ENCODE measurements around the gene CKAP2L. TPM values are rescaled to one million over a fixed set of nuclear protein-coding genes. Genes with fewer than 3 reads are reported as not detected.

CKAP2L gene
- polyA plus RNA-seq, 3 donors from 2014 or later, result 0.08 to 0.91 TPM; not detected in 1

- no peak for DNase-seq
- Mint-ChIP-seq H3K4me3 (no peak overlapping the region), H3K9me3 (peaks cover 0 to 2% (median 0%) of the 10 kb centered on the region in 6 donors), H3K27ac (peak overlapping the region in 2 of 6 donors; percentile 6 to 8), H3K27me3 (ENCODE audit: low read depth in 3 of 3) (peaks cover 0 to under 1% (median 0%) of the 10 kb centered on the region in 3 donors), H3K36me3 (peaks cover 0 to 4% (median 3%) of the 10 kb centered on the region in 3 donors), H3K4me1 (peaks cover 8 to 10% of the 10 kb centered on the region in 2 donors)
These were observed 34.9 kb upstream of the CKAP2L start for GRCh38 chr2:112798979-112799975.

GRCh38 chr2:112796486-112796885, 32.1 kb upstream of the CKAP2L start:
- Mint-ChIP-seq H3K9me3 (peaks cover 0 to 2% (median 0%) of the 10 kb centered on the region in 6 donors), H3K36me3 (peaks cover 0 to 4% (median 3%) of the 10 kb centered on the region in 3 donors), H3K4me1 (peaks cover 21% of the 10 kb centered on the region in 2 donors), H3K27me3 (ENCODE audit: low read depth in 3 of 3) (peaks cover 0 to 1% (median 0%) of the 10 kb centered on the region in 3 donors), H3K27ac (no peak overlapping the region), H3K4me3 (no peak overlapping the region)
- DNase-seq, result no peak

- Mint-ChIP-seq H3K4me1 (peaks cover 21% of the 10 kb centered on the region in 2 donors), H3K4me3 (no peak overlapping the region), H3K27ac (no peak overlapping the region), H3K36me3 (peaks cover 0 to 4% (median 3%) of the 10 kb centered on the region in 3 donors), H3K9me3 (peaks cover 0 to 2% (median 0%) of the 10 kb centered on the region in 6 donors), H3K27me3 (ENCODE audit: low read depth in 3 of 3) (peaks cover 0 to 1% (median 0%) of the 10 kb centered on the region in 3 donors)
- DNase-seq, result no peak
These were observed 31.4 kb upstream of the CKAP2L start for GRCh38 chr2:112795774-112796173.

GRCh38 chr2:112794841-112795240, 30.4 kb upstream of the CKAP2L start:
- DNase-seq, result no peak
- Mint-ChIP-seq H3K27me3 (ENCODE audit: low read depth in 3 of 3) (peaks cover 0 to 1% (median 0%) of the 10 kb centered on the region in 3 donors), H3K9me3 (no peaks in the 10 kb centered on the region), H3K4me1 (peaks cover 21% of the 10 kb centered on the region in 2 donors), H3K36me3 (peaks cover 0 to 4% (median 0%) of the 10 kb centered on the region in 3 donors), H3K4me3 (no peak overlapping the region), H3K27ac (peak overlapping the region in 2 of 6 donors; percentile 35 to 52)

GRCh38 chr2:112794131-112794733, 29.8 kb upstream of the CKAP2L start:
- Mint-ChIP-seq H3K4me3 (peak overlapping the region in 3 of 5 donors; percentile 0 to 12 (median 4)), H3K27me3 (ENCODE audit: low read depth in 3 of 3) (peaks cover 0 to 1% (median 0%) of the 10 kb centered on the region in 3 donors), H3K36me3 (peaks cover 0 to 4% (median 0%) of the 10 kb centered on the region in 3 donors), H3K27ac (peak overlapping the region; percentile 2 to 42 (median 20)), H3K4me1 (peaks cover 15 to 21% of the 10 kb centered on the region in 2 donors), H3K9me3 (no peaks in the 10 kb centered on the region)
- peak; percentile 46 to 58 (median 55) for DNase-seq

GRCh38 chr2:112793449-112793978, 29.1 kb upstream of the CKAP2L start:
- peaks cover 14 to 21% of the 10 kb centered on the region in 2 donors for H3K4me1 Mint-ChIP-seq
- DNase-seq, result no peak
- peaks cover 0 to 1% (median 0%) of the 10 kb centered on the region in 3 donors for H3K27me3 Mint-ChIP-seq (ENCODE audit: low read depth in 3 of 3)
- no peaks in the 10 kb centered on the region for H3K9me3 Mint-ChIP-seq
- no peak overlapping the region for H3K4me3 Mint-ChIP-seq
- peaks cover 0 to 4% (median 0%) of the 10 kb centered on the region in 3 donors for H3K36me3 Mint-ChIP-seq
- peak overlapping the region in 5 of 6 donors; percentile 28 to 57 (median 42) for H3K27ac Mint-ChIP-seq

- H3K36me3 Mint-ChIP-seq, result peaks cover 0 to under 1% (median 0%) of the 10 kb centered on the region in 3 donors
- no peak for DNase-seq
- no peak overlapping the region for H3K27ac Mint-ChIP-seq
- H3K4me1 Mint-ChIP-seq, result peaks cover 14 to 21% of the 10 kb centered on the region in 2 donors
- H3K27me3 Mint-ChIP-seq (ENCODE audit: low read depth in 3 of 3), result peaks cover 0 to 1% (median 0%) of the 10 kb centered on the region in 3 donors
- no peak overlapping the region for H3K4me3 Mint-ChIP-seq
- no peaks in the 10 kb centered on the region for H3K9me3 Mint-ChIP-seq
These were observed 28.0 kb upstream of the CKAP2L start for GRCh38 chr2:112792419-112792818.

GRCh38 chr2:112791693-112792230, 27.4 kb upstream of the CKAP2L start:
- no peak for DNase-seq
- peaks cover 0 to 1% (median 0%) of the 10 kb centered on the region in 3 donors for H3K27me3 Mint-ChIP-seq (ENCODE audit: low read depth in 3 of 3)
- H3K36me3 Mint-ChIP-seq, result no peaks in the 10 kb centered on the region
- no peak overlapping the region for H3K4me3 Mint-ChIP-seq
- no peaks in the 10 kb centered on the region for H3K9me3 Mint-ChIP-seq
- H3K4me1 Mint-ChIP-seq, result peaks cover 14 to 21% of the 10 kb centered on the region in 2 donors
- H3K27ac Mint-ChIP-seq, result no peak overlapping the region

- H3K4me3 Mint-ChIP-seq, result no peak overlapping the region
- peaks cover 0 to 1% (median 0%) of the 10 kb centered on the region in 3 donors for H3K27me3 Mint-ChIP-seq (ENCODE audit: low read depth in 3 of 3)
- H3K27ac Mint-ChIP-seq, result no peak overlapping the region
- no peaks in the 10 kb centered on the region for H3K9me3 Mint-ChIP-seq
- H3K4me1 Mint-ChIP-seq, result peaks cover 14 to 21% of the 10 kb centered on the region in 2 donors
- no peak for DNase-seq
- H3K36me3 Mint-ChIP-seq, result no peaks in the 10 kb centered on the region
These were observed 26.6 kb upstream of the CKAP2L start for GRCh38 chr2:112791019-112791418.

GRCh38 chr2:112790305-112790704, 25.9 kb upstream of the CKAP2L start:
- Mint-ChIP-seq H3K36me3 (no peaks in the 10 kb centered on the region), H3K4me1 (peaks cover 14 to 19% of the 10 kb centered on the region in 2 donors), H3K4me3 (no peak overlapping the region), H3K27me3 (ENCODE audit: low read depth in 3 of 3) (peaks cover 0 to 3% (median 1%) of the 10 kb centered on the region in 3 donors), H3K9me3 (no peaks in the 10 kb centered on the region), H3K27ac (no peak overlapping the region)
- DNase-seq, result no peak

GRCh38 chr2:112789186-112789585, 24.8 kb upstream of the CKAP2L start:
- Mint-ChIP-seq H3K27ac (no peak overlapping the region), H3K9me3 (no peaks in the 10 kb centered on the region), H3K4me1 (peaks cover 10 to 12% of the 10 kb centered on the region in 2 donors), H3K4me3 (no peak overlapping the region), H3K36me3 (no peaks in the 10 kb centered on the region), H3K27me3 (ENCODE audit: low read depth in 3 of 3) (peaks cover 0 to 4% (median 1%) of the 10 kb centered on the region in 3 donors)
- DNase-seq, result no peak

GRCh38 chr2:112788653-112789052, 24.2 kb upstream of the CKAP2L start:
- no peaks in the 10 kb centered on the region for H3K36me3 Mint-ChIP-seq
- H3K9me3 Mint-ChIP-seq, result no peaks in the 10 kb centered on the region
- no peak for DNase-seq
- peaks cover 5 to 8% of the 10 kb centered on the region in 2 donors for H3K4me1 Mint-ChIP-seq
- H3K27ac Mint-ChIP-seq, result no peak overlapping the region
- H3K27me3 Mint-ChIP-seq (ENCODE audit: low read depth in 3 of 3), result peaks cover 1 to 4% (median 3%) of the 10 kb centered on the region in 3 donors
- H3K4me3 Mint-ChIP-seq, result no peak overlapping the region

GRCh38 chr2:112787729-112788393, 23.5 kb upstream of the CKAP2L start:
- Mint-ChIP-seq H3K27ac (no peak overlapping the region), H3K4me1 (peaks cover 0 to under 1% of the 10 kb centered on the region in 2 donors)
- DNase-seq, result no peak

More at GRCh38 chr2:112787729-112788393, 23.5 kb upstream of the CKAP2L start:
- Mint-ChIP-seq H3K4me3 (no peak overlapping the region), H3K27me3 (ENCODE audit: low read depth in 3 of 3) (peaks cover 0 to 4% (median 3%) of the 10 kb centered on the region in 3 donors), H3K36me3 (no peaks in the 10 kb centered on the region), H3K9me3 (no peaks in the 10 kb centered on the region)
